ENCODE results near the gene SNX33.

Gene SNX33

DNA sequence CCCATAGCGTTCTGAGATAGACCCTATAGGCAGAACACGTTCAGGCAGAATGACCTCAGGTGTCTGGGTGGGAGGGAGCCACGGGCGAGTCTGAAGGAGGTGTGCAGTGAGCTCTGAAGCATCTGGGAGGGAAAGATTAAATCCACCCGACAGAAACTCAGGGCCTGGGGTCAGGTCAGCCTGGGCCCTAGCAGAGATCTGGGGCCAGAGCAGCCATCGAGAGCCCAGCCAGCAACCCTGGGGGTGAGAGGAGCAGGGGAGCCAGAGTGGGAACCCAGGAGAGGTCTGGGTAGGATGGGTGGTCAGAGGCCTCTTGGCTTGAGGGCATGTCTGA is 22.1 kb downstream of the SNX33 start:
- no peak for TF ChIP-seq EZH2phosphoT487 (conservative IDR thresholded peaks at IDR 0.05; ENCODE audit: low read length)
- TF ChIP-seq, protein P1, sequence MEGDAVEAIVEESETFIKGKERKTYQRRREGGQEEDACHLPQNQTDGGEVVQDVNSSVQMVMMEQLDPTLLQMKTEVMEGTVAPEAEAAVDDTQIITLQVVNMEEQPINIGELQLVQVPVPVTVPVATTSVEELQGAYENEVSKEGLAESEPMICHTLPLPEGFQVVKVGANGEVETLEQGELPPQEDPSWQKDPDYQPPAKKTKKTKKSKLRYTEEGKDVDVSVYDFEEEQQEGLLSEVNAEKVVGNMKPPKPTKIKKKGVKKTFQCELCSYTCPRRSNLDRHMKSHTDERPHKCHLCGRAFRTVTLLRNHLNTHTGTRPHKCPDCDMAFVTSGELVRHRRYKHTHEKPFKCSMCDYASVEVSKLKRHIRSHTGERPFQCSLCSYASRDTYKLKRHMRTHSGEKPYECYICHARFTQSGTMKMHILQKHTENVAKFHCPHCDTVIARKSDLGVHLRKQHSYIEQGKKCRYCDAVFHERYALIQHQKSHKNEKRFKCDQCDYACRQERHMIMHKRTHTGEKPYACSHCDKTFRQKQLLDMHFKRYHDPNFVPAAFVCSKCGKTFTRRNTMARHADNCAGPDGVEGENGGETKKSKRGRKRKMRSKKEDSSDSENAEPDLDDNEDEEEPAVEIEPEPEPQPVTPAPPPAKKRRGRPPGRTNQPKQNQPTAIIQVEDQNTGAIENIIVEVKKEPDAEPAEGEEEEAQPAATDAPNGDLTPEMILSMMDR (IDR thresholded peaks at IDR 0.05; ENCODE audit: insufficient read depth, low read length, poor library complexity, severe bottlenecking) = no peak
- Histone ChIP-seq H3K27ac (ENCODE audit: low read depth, low read length) (no peak overlapping the region), H3K79me2 (ENCODE audit: insufficient read depth, low read length) (no peaks in the 10 kb centered on the region), H3K9ac (ENCODE audit: low read length) (no peak overlapping the region), H4K20me1 (ENCODE audit: low read depth, low read length) (no peaks in the 10 kb centered on the region), H3K9me2 (replicated peaks; ENCODE audit: insufficient read depth, low read length) (no peaks in the 10 kb centered on the region), H3F3A (ENCODE audit: insufficient read depth) (no peaks in the 10 kb centered on the region), H3K4me3 (ENCODE audit: insufficient read depth, low read length, poor library complexity, severe bottlenecking) (no peak overlapping the region), H2AFZ (ENCODE audit: low read depth, low read length, severe bottlenecking) (no peak overlapping the region), H3K9me3 (ENCODE audit: insufficient read depth, low read length) (no peaks in the 10 kb centered on the region), H3K4me2 (ENCODE audit: low read depth, low read length, poor library complexity, severe bottlenecking) (no peak overlapping the region), H3K36me3 (ENCODE audit: low read length) (no peaks in the 10 kb centered on the region), H3K27me3 (ENCODE audit: low read length) (no peaks in the 10 kb centered on the region)

DNA sequence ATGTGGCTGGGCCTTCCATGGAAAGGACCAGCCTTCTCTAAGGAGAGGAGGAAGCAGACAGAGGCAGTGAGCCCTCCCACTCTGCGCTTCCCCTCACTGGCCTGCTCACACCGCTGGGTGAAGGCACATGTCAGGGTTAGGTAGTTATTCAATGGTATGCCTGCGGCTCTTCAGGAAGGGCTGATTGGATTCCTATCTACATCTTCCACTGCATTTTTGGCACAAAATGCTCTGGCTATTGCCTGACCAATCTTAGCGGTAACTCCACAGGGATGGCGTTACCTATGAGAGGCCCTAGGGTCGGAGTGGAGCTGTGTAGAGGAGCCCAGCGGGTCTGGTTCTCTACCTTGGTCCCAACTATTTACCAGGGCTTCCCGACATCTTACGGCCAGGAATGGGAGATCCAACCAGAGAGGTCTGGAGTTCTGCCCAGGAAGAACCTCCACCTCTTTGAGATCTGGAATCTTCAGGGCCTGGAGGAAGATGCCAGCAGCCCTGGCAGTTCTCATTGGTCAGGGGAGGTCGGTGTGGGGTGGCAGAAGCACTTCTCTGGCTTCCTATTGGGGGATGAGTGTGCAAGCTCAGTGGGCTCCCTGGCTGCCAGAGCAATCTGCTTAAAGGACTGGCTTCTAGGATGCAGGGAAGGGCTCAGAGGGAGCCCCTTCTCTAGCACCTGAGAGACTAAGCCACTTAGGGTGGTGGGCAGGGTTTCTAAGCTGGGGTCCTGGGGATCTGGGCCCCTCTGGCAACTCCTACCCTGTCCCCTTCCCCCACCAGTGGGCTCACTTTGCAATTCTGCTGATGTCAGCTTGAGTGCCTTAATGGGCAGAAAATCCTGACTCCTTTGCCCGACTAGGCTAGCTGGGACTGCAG is 24.3 kb downstream of the SNX33 start:
- H4K20me1 ChIP-seq (ENCODE audit: low read depth, low read length) = no peaks in the 10 kb centered on the region
- no peak overlapping the region for H3K27ac ChIP-seq (ENCODE audit: low read depth, low read length)
- H2AFZ ChIP-seq (ENCODE audit: low read depth, low read length, severe bottlenecking) = no peak overlapping the region
- H3F3A ChIP-seq (ENCODE audit: insufficient read depth) = no peaks in the 10 kb centered on the region
- no peak overlapping the region for H3K9ac ChIP-seq (ENCODE audit: low read length)
- H3K9me3 ChIP-seq (ENCODE audit: insufficient read depth, low read length) = no peaks in the 10 kb centered on the region
- no peak overlapping the region for H3K4me3 ChIP-seq (ENCODE audit: insufficient read depth, low read length, poor library complexity, severe bottlenecking)
- no peaks in the 10 kb centered on the region for H3K9me2 ChIP-seq (replicated peaks; ENCODE audit: insufficient read depth, low read length)
- no peaks in the 10 kb centered on the region for H3K36me3 ChIP-seq (ENCODE audit: low read length)
- no peak for TF ChIP-seq EZH2phosphoT487 (conservative IDR thresholded peaks at IDR 0.05; ENCODE audit: low read length)
- TF ChIP-seq, protein P1 (IDR thresholded peaks at IDR 0.05; ENCODE audit: insufficient read depth, low read length, poor library complexity, severe bottlenecking) = no peak
- H3K4me2 ChIP-seq (ENCODE audit: low read depth, low read length, poor library complexity, severe bottlenecking) = no peak overlapping the region
- H3K79me2 ChIP-seq (ENCODE audit: insufficient read depth, low read length) = no peaks in the 10 kb centered on the region
- no peaks in the 10 kb centered on the region for H3K27me3 ChIP-seq (ENCODE audit: low read length)

DNA sequence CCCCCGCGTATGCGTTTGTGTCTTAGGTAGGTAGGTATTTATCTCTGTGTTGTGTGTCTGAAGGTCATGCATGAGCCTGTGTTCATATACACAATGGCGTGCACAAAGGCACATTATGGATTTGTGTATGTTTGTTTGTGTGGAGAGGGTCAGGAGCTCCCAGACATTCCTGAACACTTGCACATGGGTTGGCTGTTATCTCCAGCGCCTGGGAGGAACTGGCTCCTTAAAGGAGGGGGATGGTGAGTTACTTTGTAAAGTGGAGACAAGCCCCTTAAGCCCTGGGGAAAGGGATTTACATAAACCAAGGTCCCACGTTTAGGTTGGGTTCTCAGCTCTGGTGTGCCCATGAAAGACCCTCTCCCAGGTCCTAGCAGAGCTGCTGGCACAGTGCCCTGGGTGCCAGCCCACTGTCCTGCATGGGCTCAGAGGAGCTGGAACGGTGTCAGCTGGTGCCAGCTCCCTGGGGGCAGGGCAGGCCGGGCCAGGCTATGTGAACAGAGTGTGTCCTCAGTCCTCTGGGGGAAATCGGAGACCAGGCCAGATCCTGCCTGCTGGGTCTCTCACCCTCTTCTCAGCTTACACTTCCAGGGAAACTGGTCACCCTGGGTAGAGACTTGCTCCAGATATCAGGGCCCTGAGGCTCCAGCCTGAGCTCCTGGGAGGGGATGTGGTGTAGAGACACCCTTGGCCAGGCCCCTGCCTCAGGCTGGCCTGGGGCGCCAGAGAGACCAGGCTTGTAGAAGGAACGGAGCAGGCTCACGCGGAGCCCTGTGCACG is 25.1 kb downstream of the SNX33 start:
- H3K4me2 ChIP-seq (ENCODE audit: low read depth, low read length, poor library complexity, severe bottlenecking) = no peak overlapping the region

More for the DNA sequence above, 25.1 kb downstream of the SNX33 start:
- no peaks in the 10 kb centered on the region for H3K27me3 ChIP-seq (ENCODE audit: low read length)
- H3K36me3 ChIP-seq (ENCODE audit: low read length) = no peaks in the 10 kb centered on the region
- H3K9ac ChIP-seq (ENCODE audit: low read length) = no peak overlapping the region
- H4K20me1 ChIP-seq (ENCODE audit: low read depth, low read length) = no peaks in the 10 kb centered on the region
- no peaks in the 10 kb centered on the region for H3K9me3 ChIP-seq (ENCODE audit: insufficient read depth, low read length)
- TF ChIP-seq, protein P1 (IDR thresholded peaks at IDR 0.05; ENCODE audit: insufficient read depth, low read length, poor library complexity, severe bottlenecking) = no peak
- H3K4me3 ChIP-seq (ENCODE audit: insufficient read depth, low read length, poor library complexity, severe bottlenecking) = no peak overlapping the region
- H3F3A ChIP-seq (ENCODE audit: insufficient read depth) = no peaks in the 10 kb centered on the region
- H3K9me2 ChIP-seq (replicated peaks; ENCODE audit: insufficient read depth, low read length) = no peaks in the 10 kb centered on the region
- H3K79me2 ChIP-seq (ENCODE audit: insufficient read depth, low read length) = no peaks in the 10 kb centered on the region
- no peak overlapping the region for H3K27ac ChIP-seq (ENCODE audit: low read depth, low read length)
- H2AFZ ChIP-seq (ENCODE audit: low read depth, low read length, severe bottlenecking) = no peak overlapping the region

Data from SU-DHL-6 (cell line).